Fibroblast of lung (primary cell): Measurements from ENCODE around the gene CDX1. TPM values are rescaled to one million over a fixed set of nuclear protein-coding genes. Genes with fewer than 3 reads are reported as not detected.
A peak's percentile ranks its signal among the peaks of the same experiment; 100 is the strongest.

Experiments used
- DNase-seq, 2 donors: peaks; one replicate each; pipeline versions ENCODE4 v3.0.0 to v3.0.0-alpha.2; 2010; ENCODE audit warnings: low read depth in 2 of 2
- H2AFZ ChIP-seq: 2 replicates; pipeline ENCODE4 v1.5.1; 2012; ENCODE audit warnings: low read length, control low read depth, inconsistent platforms
- H3K27ac ChIP-seq: 2 replicates; pipeline ENCODE4 v1.5.1; 2011; ENCODE audit warnings: low read length, control low read depth; ENCODE audit not compliant: insufficient read depth
- H3K27me3 ChIP-seq: 2 replicates; pipeline ENCODE4 v1.5.1; 2011; ENCODE audit warnings: mild to moderate bottlenecking, low read length; ENCODE audit not compliant: control insufficient read depth, insufficient read depth
- H3K36me3 ChIP-seq: 2 replicates; pipeline ENCODE4 v1.5.1; 2011; ENCODE audit warnings: low read length; ENCODE audit not compliant: control insufficient read depth, insufficient read depth
- H3K4me1 ChIP-seq: 2 replicates; pipeline ENCODE4 v1.5.1; 2011; ENCODE audit warnings: low read length; ENCODE audit not compliant: control insufficient read depth, insufficient read depth; ENCODE audit errors: extremely low read depth
- H3K4me2 ChIP-seq: 2 replicates; pipeline ENCODE4 v1.5.1; 2011; ENCODE audit warnings: low read length, control low read depth; ENCODE audit not compliant: insufficient read depth; ENCODE audit errors: extremely low read depth
- H3K4me3 ChIP-seq, 4 experiments: fragments of 200-600 bp in 1 of 4; sonication (generic) in 1 of 4; replicated peaks in 1 of 4; 2 replicates each; pipeline ENCODE4 v1.5.1; 2011 to 2016; ENCODE audit warnings: low read length in 4 of 4, low read depth in 3 of 4, mild to moderate bottlenecking in 3 of 4, control low read depth in 2 of 4, inconsistent platforms in 1 of 4, mixed read lengths in 1 of 4; ENCODE audit not compliant: insufficient read depth in 1 of 4; ENCODE audit errors: control extremely low read depth in 1 of 4
- H3K79me2 ChIP-seq: 2 replicates; pipeline ENCODE4 v1.5.1; 2012; ENCODE audit warnings: mild to moderate bottlenecking, low read length, inconsistent platforms; ENCODE audit not compliant: control insufficient read depth, insufficient read depth
- H3K9ac ChIP-seq: 2 replicates; pipeline ENCODE4 v1.5.1; 2011; ENCODE audit warnings: mild to moderate bottlenecking, low read length, control low read depth; ENCODE audit not compliant: insufficient read depth
- H3K9me3 ChIP-seq: 2 replicates; pipeline ENCODE4 v1.5.1; 2012; ENCODE audit warnings: low read depth, low read length; ENCODE audit not compliant: control insufficient read depth, insufficient read depth
- H4K20me1 ChIP-seq: 2 replicates; pipeline ENCODE4 v1.5.1; 2011; ENCODE audit warnings: low read length; ENCODE audit not compliant: control insufficient read depth, insufficient read depth; ENCODE audit errors: extremely low read depth
- EZH2 ChIP-seq: IDR thresholded peaks from 2 replicates; pipeline ENCODE4 v1.5.1; 2012; ENCODE audit warnings: low read length, control low read depth, mild to moderate bottlenecking; ENCODE audit errors: missing control alignments
- polyA plus RNA-seq, 2 donors: library from polyadenylated mRNA; depleted of rRNA in 1 of 2; stranded (reverse) in 1 of 2; unstranded in 1 of 2; fragments of >200 nt; gene quantifications; 2 replicates each; pipeline ENCODE4 v1.2.1, GENCODE V29; 2011 to 2012; ENCODE audit warnings: missing spikeins in 1 of 2
- total RNA-seq: library from RNA; depleted of rRNA; stranded (reverse); fragments of >200 nt; gene quantifications from 2 replicates; pipeline ENCODE4 v1.2.1, GENCODE V29; 2014
- TF ChIP-seq, protein P1 (sequence below), 2 donors: IDR thresholded peaks in 1 of 2; conservative IDR thresholded peaks in 1 of 2; 1 replicate in 1 of 2; 2 replicates in 1 of 2; pipeline ENCODE4 v1.5.1; 2011 to 2012; ENCODE audit warnings: low read length in 2 of 2, control low read depth in 1 of 2, inconsistent platforms in 1 of 2, low read depth in 1 of 2, mild to moderate bottlenecking in 1 of 2

The CDX1 gene
- total and polyA plus RNA-seq, 2 donors (not counting 1 experiment from before 2014, with no cell fraction given): 0.33 to 1.8 TPM

DNA sequence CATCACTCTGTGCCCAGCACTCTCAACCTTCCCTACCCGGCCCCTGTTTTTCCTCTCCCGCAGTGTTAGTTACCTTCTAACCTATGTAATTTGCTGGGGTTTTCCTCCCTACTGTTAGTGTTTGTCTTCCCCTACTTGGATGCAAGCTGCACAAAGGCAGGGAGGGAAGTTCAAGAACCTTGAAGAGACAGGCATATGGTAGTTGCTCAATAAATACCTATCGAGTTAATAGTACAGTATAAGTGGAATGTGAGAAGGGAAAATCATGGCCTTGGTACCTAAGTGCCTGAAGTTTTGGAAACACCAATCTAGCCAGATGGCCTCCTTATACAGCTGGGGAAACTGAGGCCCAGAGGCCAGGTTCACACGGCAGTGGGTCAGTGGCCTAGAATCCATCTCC is 35.1 kb upstream of the CDX1 start:
- Histone ChIP-seq H3K36me3 (peaks cover 64% of the 10 kb centered on the region), H3K27me3 (no peaks in the 10 kb centered on the region)
- DNase-seq: no peak

DNA sequence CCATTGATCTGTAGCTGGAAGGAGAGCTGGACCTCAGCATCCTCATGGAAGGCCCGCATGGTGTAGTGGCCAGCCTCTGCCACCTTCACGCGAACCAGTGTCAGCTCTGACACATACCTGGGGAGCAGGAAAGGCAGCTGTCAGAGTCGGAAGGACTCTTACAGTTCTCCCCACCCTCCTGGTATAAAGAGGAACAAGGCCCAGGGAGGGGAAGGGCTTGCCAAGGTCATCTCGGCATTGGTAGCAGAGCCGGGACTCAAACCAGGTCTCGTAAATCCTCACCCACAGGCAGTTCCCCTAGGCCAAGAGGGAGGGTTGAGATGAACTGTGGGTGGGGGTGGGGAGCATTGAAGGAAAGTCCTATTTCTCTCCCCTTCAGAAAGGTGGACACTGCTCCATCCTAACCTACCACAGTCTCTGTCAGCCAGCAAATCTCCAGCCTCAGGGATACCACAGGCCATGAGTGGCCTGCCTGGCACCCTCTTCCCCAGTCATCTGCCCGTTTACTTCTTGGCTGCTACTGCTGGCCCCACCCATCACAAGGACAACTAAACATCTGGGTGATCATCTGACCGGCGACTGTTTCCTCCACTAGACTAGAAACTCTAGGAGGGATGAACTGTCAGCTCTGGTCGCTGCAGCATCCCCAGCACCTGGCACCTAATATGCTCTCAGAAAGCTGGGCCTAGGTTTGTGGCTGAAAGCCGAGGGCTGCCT is 34.4 kb upstream of the CDX1 start:
- H3K79me2 ChIP-seq: peaks cover 47% of the 10 kb centered on the region
- no peak overlapping the region for H2AFZ ChIP-seq
- DNase-seq: peak in 1 of 2 donors; percentile 63
- peaks cover 65% of the 10 kb centered on the region for H3K36me3 ChIP-seq
- peak overlapping the region; percentile 54 for H3K27ac ChIP-seq
- H3K9ac ChIP-seq: no peak overlapping the region
- TF ChIP-seq, protein P1, sequence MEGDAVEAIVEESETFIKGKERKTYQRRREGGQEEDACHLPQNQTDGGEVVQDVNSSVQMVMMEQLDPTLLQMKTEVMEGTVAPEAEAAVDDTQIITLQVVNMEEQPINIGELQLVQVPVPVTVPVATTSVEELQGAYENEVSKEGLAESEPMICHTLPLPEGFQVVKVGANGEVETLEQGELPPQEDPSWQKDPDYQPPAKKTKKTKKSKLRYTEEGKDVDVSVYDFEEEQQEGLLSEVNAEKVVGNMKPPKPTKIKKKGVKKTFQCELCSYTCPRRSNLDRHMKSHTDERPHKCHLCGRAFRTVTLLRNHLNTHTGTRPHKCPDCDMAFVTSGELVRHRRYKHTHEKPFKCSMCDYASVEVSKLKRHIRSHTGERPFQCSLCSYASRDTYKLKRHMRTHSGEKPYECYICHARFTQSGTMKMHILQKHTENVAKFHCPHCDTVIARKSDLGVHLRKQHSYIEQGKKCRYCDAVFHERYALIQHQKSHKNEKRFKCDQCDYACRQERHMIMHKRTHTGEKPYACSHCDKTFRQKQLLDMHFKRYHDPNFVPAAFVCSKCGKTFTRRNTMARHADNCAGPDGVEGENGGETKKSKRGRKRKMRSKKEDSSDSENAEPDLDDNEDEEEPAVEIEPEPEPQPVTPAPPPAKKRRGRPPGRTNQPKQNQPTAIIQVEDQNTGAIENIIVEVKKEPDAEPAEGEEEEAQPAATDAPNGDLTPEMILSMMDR (conservative IDR thresholded peaks at IDR 0.05 in 1 of 2, IDR thresholded peaks at IDR 0.05 in 1 of 2; ENCODE audit: low read depth in 1 of 2, low read length in 2 of 2): no peak
- no peak for TF ChIP-seq EZH2
- no peaks in the 10 kb centered on the region for H3K27me3 ChIP-seq
- no peaks in the 10 kb centered on the region for H3K9me3 ChIP-seq
- H3K4me1 ChIP-seq: peaks cover 64% of the 10 kb centered on the region
- H3K4me3 ChIP-seq: no peak overlapping the region
- H3K4me2 ChIP-seq: no peak overlapping the region
- no peaks in the 10 kb centered on the region for H4K20me1 ChIP-seq

More for the DNA sequence above, 35.1 kb upstream of the CDX1 start:
- H3K79me2 ChIP-seq: peaks cover 40% of the 10 kb centered on the region
- H3K9ac ChIP-seq: no peak overlapping the region
- H3K4me2 ChIP-seq: no peak overlapping the region
- H3K4me3 ChIP-seq: no peak overlapping the region
- H2AFZ ChIP-seq: no peak overlapping the region
- no peak for TF ChIP-seq EZH2
- TF ChIP-seq, protein P1 (conservative IDR thresholded peaks at IDR 0.05 in 1 of 2, IDR thresholded peaks at IDR 0.05 in 1 of 2; ENCODE audit: low read depth in 1 of 2, low read length in 2 of 2): no peak
- no peaks in the 10 kb centered on the region for H4K20me1 ChIP-seq
- H3K4me1 ChIP-seq: peaks cover 57% of the 10 kb centered on the region
- H3K27ac ChIP-seq: peak overlapping the region; percentile 54
- H3K9me3 ChIP-seq: no peaks in the 10 kb centered on the region

DNA sequence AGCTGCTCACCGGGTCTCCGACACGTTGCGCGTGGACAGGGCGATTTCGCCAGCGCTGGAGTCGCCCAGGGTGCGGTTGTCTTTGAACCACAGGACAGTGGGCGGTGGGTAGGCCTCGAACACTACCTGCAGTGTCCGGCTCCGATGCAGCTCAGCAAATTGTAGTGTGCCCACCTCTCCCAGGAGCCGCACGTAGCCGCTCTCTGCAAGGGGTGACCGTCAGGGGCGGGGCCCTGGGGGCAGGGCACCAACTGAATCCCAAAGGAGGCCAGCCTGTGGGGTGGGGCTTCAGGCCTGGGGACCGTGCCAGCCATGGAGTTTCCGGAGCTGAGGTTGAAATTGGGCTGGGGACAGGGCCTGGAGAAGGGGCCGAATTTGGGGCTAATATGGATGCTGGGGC is 33.8 kb upstream of the CDX1 start:
- no peaks in the 10 kb centered on the region for H3K9me3 ChIP-seq
- no peak overlapping the region for H2AFZ ChIP-seq
- peak overlapping the region; percentile 32 for H3K27ac ChIP-seq
- no peaks in the 10 kb centered on the region for H3K27me3 ChIP-seq
- H3K36me3 ChIP-seq: peaks cover 65% of the 10 kb centered on the region
- no peaks in the 10 kb centered on the region for H4K20me1 ChIP-seq
- H3K79me2 ChIP-seq: peaks cover 53% of the 10 kb centered on the region
- no peak overlapping the region for H3K9ac ChIP-seq
- no peak overlapping the region for H3K4me2 ChIP-seq
- peaks cover 70% of the 10 kb centered on the region for H3K4me1 ChIP-seq
- TF ChIP-seq, protein P1 (conservative IDR thresholded peaks at IDR 0.05 in 1 of 2, IDR thresholded peaks at IDR 0.05 in 1 of 2; ENCODE audit: low read depth in 1 of 2, low read length in 2 of 2): no peak
- TF ChIP-seq EZH2: no peak
- DNase-seq: no peak
- H3K4me3 ChIP-seq: no peak overlapping the region
